GM18951 (cell line): ENCODE measurements around the gene FICD.

Experiments
- POLR2A ChIP-seq: IDR thresholded peaks from 4 replicates; pipeline ENCODE4 v1.6.1; 2011; ENCODE audit warnings: mild to moderate bottlenecking; ENCODE audit not compliant: insufficient read length, insufficient read depth; ENCODE audit errors: extremely low read depth
- in situ Hi-C: fragments of 300-500 bp; cut with MboI; formaldehyde crosslinking; loops from one replicate; pipeline ENCODE4 v1.12.0; 2022; ENCODE audit warnings: low sequenced_read_pairs, mixed read lengths, inconsistent platforms; ENCODE audit not compliant: unreplicated experiment

Gene FICD

GRCh38 chr12:108567406-108568337 is 52.6 kb downstream of the FICD start:
- peak; percentile 17 for TF ChIP-seq POLR2A
- in situ Hi-C loops = loop anchor here (5.0 to 10.0 kb wide), 2 partner anchors 50 to 237 kb away; no protein-coding TSS in a partner anchor

DNA sequence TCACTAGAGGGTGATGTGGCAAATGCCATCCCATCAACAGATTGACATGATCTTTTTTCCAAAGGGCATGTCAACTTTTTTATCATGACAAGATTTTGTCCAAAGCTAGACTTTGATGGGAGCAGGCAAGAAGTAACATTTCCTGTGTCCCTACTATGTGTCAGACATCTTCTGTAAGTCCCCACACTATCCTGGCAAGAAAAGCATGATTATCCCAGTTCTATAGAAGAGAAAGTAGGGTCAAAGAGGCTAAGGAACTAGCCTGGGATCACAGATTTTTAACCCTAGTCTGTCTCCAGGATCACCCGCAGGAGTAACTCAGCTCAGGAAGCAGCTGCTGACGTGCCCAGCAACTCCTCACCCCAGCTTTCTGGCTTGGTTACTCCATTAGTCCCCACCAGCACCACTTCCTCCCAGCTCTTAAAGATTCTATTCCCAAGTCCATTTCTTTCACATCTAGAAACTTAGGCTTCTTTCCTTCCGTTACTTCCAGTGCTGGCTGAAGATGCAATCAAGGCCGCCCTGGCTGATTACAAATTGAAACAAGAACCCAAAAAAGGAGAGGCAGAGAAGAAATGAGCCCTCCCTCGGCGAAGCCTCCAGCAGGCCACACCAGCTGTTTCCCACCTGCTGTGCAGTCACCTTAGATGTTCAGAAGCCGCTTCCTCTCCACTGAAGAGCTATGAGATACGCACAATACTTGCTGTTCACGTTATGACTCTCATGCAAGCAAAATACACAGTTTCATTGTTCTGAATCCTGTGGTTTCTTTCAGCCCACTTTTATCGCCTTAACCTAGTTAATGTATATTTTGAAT is 53.5 kb downstream of the FICD start:
- TF ChIP-seq POLR2A = peak; percentile 5

More for the DNA sequence above, 53.5 kb downstream of the FICD start:
- in situ Hi-C loops = loop anchor here (5.0 to 10.0 kb wide), 2 partner anchors 49 to 236 kb away; no protein-coding TSS in a partner anchor
